D721Med (cell line): ENCODE data around the gene STN1.

ENCODE experiments used
- DNase-seq: peaks from one replicate; pipeline ENCODE4 v3.0.0; 2011; ENCODE audit warnings: low spot score; ENCODE audit not compliant: insufficient read length
- FAIRE-seq: peaks from 2 replicates; lab custom pipeline; 2011; peaks lifted over from hg19 to GRCh38; lab: Jason Lieb, UNC
- TF ChIP-seq, protein P1 (sequence below): IDR thresholded peaks from 2 replicates; pipeline ENCODE4 v1.5.1; 2012; ENCODE audit warnings: mild to moderate bottlenecking, control low read depth; ENCODE audit not compliant: insufficient read depth; ENCODE audit errors: missing control alignments

Gene STN1

DNA sequence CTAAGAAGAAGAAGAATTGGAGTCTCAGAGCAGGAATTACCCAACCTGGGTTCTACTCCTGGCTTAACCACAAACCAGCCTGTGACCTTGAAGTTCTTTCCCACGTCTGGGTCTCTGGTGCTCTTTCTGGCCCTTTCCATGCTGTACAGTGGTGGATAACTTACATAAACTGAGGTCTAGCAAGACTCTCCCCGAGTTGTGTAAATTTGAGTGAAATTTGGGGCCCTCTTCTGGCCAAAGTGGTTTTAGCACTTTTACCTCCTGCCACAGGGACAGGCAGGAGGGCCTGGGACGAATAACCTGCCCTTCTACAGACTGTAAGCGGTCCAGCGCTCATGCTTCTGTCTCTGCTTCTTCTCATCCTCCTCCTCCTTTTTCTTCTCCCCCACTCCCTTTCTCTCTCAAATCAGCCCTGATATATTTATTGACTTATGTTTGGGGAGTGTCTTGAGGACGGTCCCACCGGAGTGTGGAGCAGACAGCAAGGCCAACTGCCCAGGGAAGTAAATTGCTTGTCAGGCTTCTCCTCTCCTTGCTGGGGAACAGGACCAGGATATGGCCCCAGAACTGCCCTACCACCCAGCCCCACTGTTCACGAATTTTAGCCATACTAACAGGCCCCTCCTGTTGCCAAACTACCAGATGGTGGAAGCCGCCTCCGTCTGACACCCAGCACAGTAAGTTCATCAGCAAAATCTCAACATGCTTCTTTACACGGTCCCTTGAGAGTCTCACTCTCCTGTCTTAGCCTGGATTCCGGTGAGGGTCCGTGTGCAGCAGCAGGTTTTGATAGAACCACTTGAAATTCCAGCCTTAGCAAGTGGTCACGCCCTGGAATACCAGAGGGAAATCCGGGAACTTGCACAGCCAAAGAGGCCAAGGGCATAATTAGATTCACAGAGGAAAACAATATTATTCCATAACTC is 58.6 kb downstream of the STN1 start:
- no peak for DNase-seq
- FAIRE-seq = no peak
- TF ChIP-seq, protein P1, sequence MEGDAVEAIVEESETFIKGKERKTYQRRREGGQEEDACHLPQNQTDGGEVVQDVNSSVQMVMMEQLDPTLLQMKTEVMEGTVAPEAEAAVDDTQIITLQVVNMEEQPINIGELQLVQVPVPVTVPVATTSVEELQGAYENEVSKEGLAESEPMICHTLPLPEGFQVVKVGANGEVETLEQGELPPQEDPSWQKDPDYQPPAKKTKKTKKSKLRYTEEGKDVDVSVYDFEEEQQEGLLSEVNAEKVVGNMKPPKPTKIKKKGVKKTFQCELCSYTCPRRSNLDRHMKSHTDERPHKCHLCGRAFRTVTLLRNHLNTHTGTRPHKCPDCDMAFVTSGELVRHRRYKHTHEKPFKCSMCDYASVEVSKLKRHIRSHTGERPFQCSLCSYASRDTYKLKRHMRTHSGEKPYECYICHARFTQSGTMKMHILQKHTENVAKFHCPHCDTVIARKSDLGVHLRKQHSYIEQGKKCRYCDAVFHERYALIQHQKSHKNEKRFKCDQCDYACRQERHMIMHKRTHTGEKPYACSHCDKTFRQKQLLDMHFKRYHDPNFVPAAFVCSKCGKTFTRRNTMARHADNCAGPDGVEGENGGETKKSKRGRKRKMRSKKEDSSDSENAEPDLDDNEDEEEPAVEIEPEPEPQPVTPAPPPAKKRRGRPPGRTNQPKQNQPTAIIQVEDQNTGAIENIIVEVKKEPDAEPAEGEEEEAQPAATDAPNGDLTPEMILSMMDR = peak; percentile 45

DNA sequence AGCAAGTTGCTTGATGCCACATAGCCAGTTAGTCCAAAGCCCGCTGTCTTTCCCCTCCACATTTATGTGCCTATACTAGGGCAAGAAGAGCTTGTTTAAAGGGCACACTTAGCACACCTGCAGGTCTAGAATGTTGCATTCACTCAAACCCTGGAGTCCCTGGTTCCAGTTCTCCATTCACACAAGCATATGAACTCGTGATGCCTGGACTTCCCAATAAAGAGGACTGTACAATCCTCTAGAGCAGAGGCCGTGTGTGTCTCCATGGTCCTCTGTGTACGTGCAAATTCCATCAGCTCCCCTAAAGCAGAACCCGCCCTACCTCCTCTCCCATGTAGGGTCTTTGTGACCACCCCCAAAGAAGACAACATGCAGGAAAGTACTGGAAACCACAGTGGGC is 59.6 kb downstream of the STN1 start:
- TF ChIP-seq, protein P1 = no peak
- DNase-seq (no peak), FAIRE-seq (no peak)

- TF ChIP-seq, protein P1 = no peak
- no peak for FAIRE-seq
- no peak for DNase-seq
Observed at GRCh38 chr10:103856797-103857170, 61.2 kb downstream of the STN1 start.

DNA sequence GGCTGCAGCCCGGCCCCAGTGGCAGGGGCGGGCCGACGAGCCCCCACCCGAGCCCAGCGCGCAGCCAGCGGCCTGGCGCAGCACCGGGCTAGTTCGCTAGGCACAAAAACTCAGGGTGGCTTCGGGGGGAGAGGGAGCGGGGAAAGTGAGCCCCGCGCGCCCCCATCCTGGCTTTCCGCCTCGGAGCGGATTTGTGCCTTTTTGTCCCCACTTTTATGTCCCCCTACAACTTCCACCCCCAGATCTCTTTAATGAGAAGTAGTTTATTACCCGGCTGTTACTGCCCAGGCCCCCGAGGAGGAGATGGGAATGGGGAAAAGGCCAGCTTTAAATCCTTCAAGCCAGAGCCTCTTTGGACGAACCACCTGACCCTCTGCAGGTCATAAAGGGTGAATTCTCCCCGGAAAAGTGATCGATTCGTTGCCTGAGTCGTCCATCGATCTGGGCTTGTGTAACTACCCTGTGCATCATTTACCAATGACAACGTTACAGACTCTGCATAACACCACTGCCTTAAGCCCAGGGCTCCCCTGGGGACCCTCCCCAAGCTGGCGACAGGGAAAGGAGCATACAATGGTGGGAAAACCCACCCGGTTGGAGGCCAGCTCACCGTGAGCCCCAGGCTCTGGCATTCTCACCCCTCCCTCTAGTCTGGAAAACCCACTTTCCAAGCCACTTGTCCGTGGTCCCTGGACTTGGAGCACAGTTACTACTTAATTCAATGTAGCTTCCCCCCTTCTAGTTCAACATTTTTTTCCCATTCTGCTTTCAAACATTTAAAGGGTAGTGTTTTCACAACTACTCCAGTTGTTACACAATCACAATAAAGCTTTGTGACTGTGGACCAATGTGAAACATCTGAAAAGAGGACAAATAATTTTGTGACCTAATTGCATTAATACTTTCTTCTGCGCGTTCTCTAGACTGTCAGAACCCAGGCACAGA is 61.9 kb downstream of the STN1 start:
- TF ChIP-seq, protein P1 = no peak
- DNase-seq (no peak), FAIRE-seq (no peak)

DNA sequence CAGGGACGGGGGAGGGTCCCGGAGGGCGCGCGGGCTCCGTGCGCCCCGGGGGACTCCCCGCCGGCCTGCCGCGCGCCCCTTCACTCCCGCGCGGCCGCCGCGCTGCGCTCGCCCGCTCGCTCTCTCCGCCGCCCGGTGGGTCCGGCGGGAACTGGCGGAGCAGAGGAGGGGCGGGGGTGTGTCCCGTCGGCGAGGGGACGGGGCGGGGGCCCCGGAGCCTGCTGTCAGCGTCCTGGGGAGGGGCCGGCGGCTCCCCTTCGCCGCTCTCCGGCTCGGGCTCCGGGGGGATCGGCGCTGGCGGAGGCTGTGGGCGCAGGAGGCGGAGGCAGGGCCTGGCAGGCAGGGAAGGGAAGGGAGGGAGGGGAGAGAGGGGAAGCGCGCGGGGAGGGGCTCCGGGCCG is 62.6 kb downstream of the STN1 start, which contains the start of gene SH3PXD2A:
Gene SH3PXD2A (minus strand): TSS at position 153 of the 400 bp plus-strand sequence. CDS start 310 bp downstream, outside the sequence.
- TF ChIP-seq, protein P1 = no peak
- FAIRE-seq = no peak
- peak; percentile 48 for DNase-seq

DNA sequence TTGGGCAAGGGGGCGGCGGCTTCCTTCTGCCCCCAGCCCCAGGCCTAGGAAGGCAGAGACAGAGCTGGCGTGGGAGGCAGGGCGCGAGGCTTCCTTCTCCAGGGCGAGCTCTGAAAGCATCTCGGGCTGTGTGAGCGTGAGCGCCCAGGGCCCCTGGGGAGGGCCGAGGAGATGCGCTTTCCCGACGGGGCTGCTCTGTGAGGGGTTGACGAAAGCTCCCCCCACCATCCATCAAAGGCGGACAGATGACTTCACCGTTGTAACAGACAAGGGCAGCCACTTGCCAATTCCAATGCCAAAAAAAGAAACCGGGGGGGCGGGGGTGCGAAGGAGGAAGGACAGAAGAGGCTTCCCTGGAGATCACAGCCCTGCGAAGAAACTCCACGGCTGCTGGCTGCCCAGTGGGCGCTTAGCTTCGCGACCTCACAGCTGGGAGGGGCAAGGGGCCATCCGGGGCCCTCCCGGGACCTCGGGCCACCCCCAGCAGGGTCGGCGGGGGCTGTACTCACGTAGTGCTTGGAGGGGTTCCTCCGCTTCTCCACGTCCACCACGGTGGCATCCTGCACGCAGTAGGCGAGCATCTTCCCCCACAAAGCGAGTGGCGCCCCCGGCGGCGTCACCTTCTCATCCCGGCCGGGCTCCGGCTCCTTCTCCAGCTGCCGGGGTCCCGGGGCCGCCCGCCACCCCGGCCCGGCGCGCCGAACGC is 63.1 kb downstream of the STN1 start:
- TF ChIP-seq, protein P1 = no peak
- DNase-seq = no peak
- no peak for FAIRE-seq
